Measurements from ENCODE around the gene GRIN1.

Gene GRIN1

GRCh38 chr9:137148661-137149060 is 9.7 kb downstream of the GRIN1 start:
- DNase-seq, result no peak

- no peak for DNase-seq
Observed at GRCh38 chr9:137149363-137149762, 10.4 kb downstream of the GRIN1 start.

- no peak for DNase-seq
Observed at GRCh38 chr9:137149942-137150616, 11.1 kb downstream of the GRIN1 start.

- DNase-seq, result peak; percentile 91
Observed at GRCh38 chr9:137150617-137151457, 11.9 kb downstream of the GRIN1 start.

GRCh38 chr9:137152844-137153405 is 14.0 kb downstream of the GRIN1 start:
- no peak for DNase-seq

- peak; percentile 79 for DNase-seq
Observed at GRCh38 chr9:137156567-137157375, 17.8 kb downstream of the GRIN1 start.

- no peak for DNase-seq
Observed at GRCh38 chr9:137157618-137158415, 18.9 kb downstream of the GRIN1 start.

- no peak for DNase-seq
Observed at GRCh38 chr9:137158625-137159024, 19.7 kb downstream of the GRIN1 start.

- no peak for DNase-seq
Observed at GRCh38 chr9:137159105-137160053, 20.4 kb downstream of the GRIN1 start.

GRCh38 chr9:137160054-137160425 is 21.1 kb downstream of the GRIN1 start:
- no peak for DNase-seq

- DNase-seq, result no peak
Observed at GRCh38 chr9:137160716-137161557, 22.0 kb downstream of the GRIN1 start.

- peak; percentile 41 for DNase-seq
Observed at GRCh38 chr9:137161558-137162486, 22.9 kb downstream of the GRIN1 start.

GRCh38 chr9:137162505-137163364 is 23.8 kb downstream of the GRIN1 start:
- DNase-seq, result peak; percentile 40

GRCh38 chr9:137163365-137163715 is 24.4 kb downstream of the GRIN1 start:
- DNase-seq, result no peak

- no peak for DNase-seq
Observed at GRCh38 chr9:137163805-137164204, 24.9 kb downstream of the GRIN1 start.

GRCh38 chr9:137164370-137165249 is 25.7 kb downstream of the GRIN1 start:
- no peak for DNase-seq

- no peak for DNase-seq
Observed at GRCh38 chr9:137165250-137165836, 26.4 kb downstream of the GRIN1 start.

Measured in hematopoietic multipotent progenitor cell treated with erythropoietin and hydrocortisone succinate and interleukin-3 and kit ligand, for 4 days (in vitro differentiated cells).